ENCODE measurements around the gene EPB41L1. TPM values are rescaled to one million over a fixed set of nuclear protein-coding genes. Genes with fewer than 3 reads are reported as not detected.
"Not testable (repeated sequence)": the region's sequence is repeated elsewhere in the genome, so short reads cannot be mapped to it uniquely, and the experiment has no call there.

EPB41L1 gene
- total RNA-seq, 3 donors from 2014 or later, result 0.22 to 0.50 (median 0.33) TPM

GRCh38 chr20:36135821-36136220 is 18.7 kb upstream of the EPB41L1 start:
- DNase-seq (no peak), ATAC-seq (no peak)
- H3K27me3 Mint-ChIP-seq (ENCODE audit: low read depth), result peaks cover 2% of the 10 kb centered on the region
- no peaks in the 10 kb centered on the region for H3K4me1 Mint-ChIP-seq (ENCODE audit: low read depth)
- no peaks in the 10 kb centered on the region for H3K36me3 Mint-ChIP-seq (ENCODE audit: insufficient read depth)
- H3K9me3 Mint-ChIP-seq, result no peaks in the 10 kb centered on the region
- H3K4me3 Mint-ChIP-seq, result no peak overlapping the region

GRCh38 chr20:36137313-36137712 is 17.2 kb upstream of the EPB41L1 start:
- not testable (repeated sequence) for H3K4me1 Mint-ChIP-seq (ENCODE audit: low read depth)

GRCh38 chr20:36141310-36141709 is 13.2 kb upstream of the EPB41L1 start:
- no peak overlapping the region for H3K4me3 Mint-ChIP-seq
- H3K4me1 Mint-ChIP-seq (ENCODE audit: low read depth), result peaks cover 5% of the 10 kb centered on the region
- no peak for ATAC-seq

More at GRCh38 chr20:36137313-36137712, 17.2 kb upstream of the EPB41L1 start:
- H3K9me3 Mint-ChIP-seq; H3K4me3 Mint-ChIP-seq; ATAC-seq; H3K36me3 Mint-ChIP-seq (ENCODE audit: insufficient read depth); DNase-seq; H3K27me3 Mint-ChIP-seq (ENCODE audit: low read depth): not testable (repeated sequence)

GRCh38 chr20:36144336-36144735 is 10.2 kb upstream of the EPB41L1 start:
- Mint-ChIP-seq H3K4me3 (no peak overlapping the region), H3K4me1 (ENCODE audit: low read depth) (peaks cover 5% of the 10 kb centered on the region), H3K9me3 (no peaks in the 10 kb centered on the region), H3K27me3 (ENCODE audit: low read depth) (peaks cover 28% of the 10 kb centered on the region), H3K36me3 (ENCODE audit: insufficient read depth) (no peaks in the 10 kb centered on the region)
- ATAC-seq, result no peak
- DNase-seq, result no peak

More at GRCh38 chr20:36141310-36141709, 13.2 kb upstream of the EPB41L1 start:
- no peak for DNase-seq
- Mint-ChIP-seq H3K36me3 (ENCODE audit: insufficient read depth) (no peaks in the 10 kb centered on the region), H3K9me3 (no peaks in the 10 kb centered on the region), H3K27me3 (ENCODE audit: low read depth) (peaks cover 23% of the 10 kb centered on the region)

GRCh38 chr20:36145877-36146707 is 8.4 kb upstream of the EPB41L1 start:
- Mint-ChIP-seq H3K4me1 (ENCODE audit: low read depth) (peaks cover 5% of the 10 kb centered on the region), H3K36me3 (ENCODE audit: insufficient read depth) (no peaks in the 10 kb centered on the region), H3K27me3 (ENCODE audit: low read depth) (peaks cover 28% of the 10 kb centered on the region), H3K9me3 (no peaks in the 10 kb centered on the region), H3K4me3 (no peak overlapping the region)
- no peak for ATAC-seq
- no peak for DNase-seq

GRCh38 chr20:36147690-36148089 is 6.8 kb upstream of the EPB41L1 start:
- Mint-ChIP-seq H3K9me3 (no peaks in the 10 kb centered on the region), H3K4me1 (ENCODE audit: low read depth) (peaks cover 5% of the 10 kb centered on the region), H3K4me3 (no peak overlapping the region), H3K27me3 (ENCODE audit: low read depth) (peaks cover 32% of the 10 kb centered on the region), H3K36me3 (ENCODE audit: insufficient read depth) (no peaks in the 10 kb centered on the region)
- ATAC-seq (no peak), DNase-seq (no peak)

GRCh38 chr20:36148439-36148838 is 6.1 kb upstream of the EPB41L1 start:
- Mint-ChIP-seq H3K27me3 (ENCODE audit: low read depth) (peaks cover 36% of the 10 kb centered on the region), H3K36me3 (ENCODE audit: insufficient read depth) (no peaks in the 10 kb centered on the region), H3K4me1 (ENCODE audit: low read depth) (peaks cover 1% of the 10 kb centered on the region), H3K4me3 (no peak overlapping the region), H3K9me3 (no peaks in the 10 kb centered on the region)
- ATAC-seq (no peak), DNase-seq (no peak)

GRCh38 chr20:36149012-36149411 is 5.5 kb upstream of the EPB41L1 start:
- DNase-seq (no peak), ATAC-seq (no peak)
- Mint-ChIP-seq H3K27me3 (ENCODE audit: low read depth) (peaks cover 37% of the 10 kb centered on the region), H3K9me3 (no peaks in the 10 kb centered on the region), H3K36me3 (ENCODE audit: insufficient read depth) (no peaks in the 10 kb centered on the region), H3K4me3 (no peak overlapping the region), H3K4me1 (ENCODE audit: low read depth) (peaks cover 1% of the 10 kb centered on the region)

GRCh38 chr20:36149469-36149868 is 5.1 kb upstream of the EPB41L1 start:
- Mint-ChIP-seq H3K9me3 (no peaks in the 10 kb centered on the region), H3K36me3 (ENCODE audit: insufficient read depth) (no peaks in the 10 kb centered on the region), H3K27me3 (ENCODE audit: low read depth) (peaks cover 33% of the 10 kb centered on the region), H3K4me3 (no peak overlapping the region), H3K4me1 (ENCODE audit: low read depth) (peaks cover 1% of the 10 kb centered on the region)
- no peak for DNase-seq
- no peak for ATAC-seq

GRCh38 chr20:36150489-36150846 is 4.1 kb upstream of the EPB41L1 start:
- Mint-ChIP-seq H3K36me3 (ENCODE audit: insufficient read depth) (no peaks in the 10 kb centered on the region), H3K27me3 (ENCODE audit: low read depth) (peaks cover 36% of the 10 kb centered on the region), H3K4me3 (no peak overlapping the region), H3K9me3 (no peaks in the 10 kb centered on the region), H3K4me1 (ENCODE audit: low read depth) (peaks cover 5% of the 10 kb centered on the region)
- ATAC-seq (no peak), DNase-seq (no peak)

GRCh38 chr20:36150847-36151539 is 3.5 kb upstream of the EPB41L1 start:
- DNase-seq (no peak), ATAC-seq (no peak)
- Mint-ChIP-seq H3K27me3 (ENCODE audit: low read depth) (peaks cover 36% of the 10 kb centered on the region), H3K9me3 (no peaks in the 10 kb centered on the region), H3K36me3 (ENCODE audit: insufficient read depth) (no peaks in the 10 kb centered on the region), H3K4me1 (ENCODE audit: low read depth) (peaks cover 4% of the 10 kb centered on the region), H3K4me3 (no peak overlapping the region)

- Mint-ChIP-seq H3K9me3 (no peaks in the 10 kb centered on the region), H3K36me3 (ENCODE audit: insufficient read depth) (no peaks in the 10 kb centered on the region), H3K27me3 (ENCODE audit: low read depth) (peaks cover 36% of the 10 kb centered on the region), H3K4me1 (ENCODE audit: low read depth) (peaks cover 9% of the 10 kb centered on the region), H3K4me3 (no peak overlapping the region)
- no peak for ATAC-seq
- DNase-seq, result no peak
Measured at GRCh38 chr20:36152261-36152660, 2.3 kb upstream of the EPB41L1 start.

GRCh38 chr20:36153204-36153603 is 1.3 kb upstream of the EPB41L1 start:
- H3K4me3 Mint-ChIP-seq, result no peak overlapping the region
- no peaks in the 10 kb centered on the region for H3K36me3 Mint-ChIP-seq (ENCODE audit: insufficient read depth)
- H3K4me1 Mint-ChIP-seq (ENCODE audit: low read depth), result peaks cover 9% of the 10 kb centered on the region
- H3K9me3 Mint-ChIP-seq, result no peaks in the 10 kb centered on the region
- DNase-seq (no peak), ATAC-seq (no peak)
- H3K27me3 Mint-ChIP-seq (ENCODE audit: low read depth), result peaks cover 36% of the 10 kb centered on the region

- H3K4me1 Mint-ChIP-seq (ENCODE audit: low read depth), result peaks cover 9% of the 10 kb centered on the region
- H3K4me3 Mint-ChIP-seq, result peak overlapping the region; percentile 26
- ATAC-seq (peak; percentile 63 to 78), DNase-seq (peak; percentile 22)
- H3K9me3 Mint-ChIP-seq, result no peaks in the 10 kb centered on the region
- peaks cover 35% of the 10 kb centered on the region for H3K27me3 Mint-ChIP-seq (ENCODE audit: low read depth)
- no peaks in the 10 kb centered on the region for H3K36me3 Mint-ChIP-seq (ENCODE audit: insufficient read depth)
Measured at GRCh38 chr20:36153736-36154699, 522 bp upstream of the EPB41L1 start.

All from activated T-cell treated with anti-CD3 and anti-CD28 coated beads, Interleukin-2, amount 50 U/mL, for 4 hours (primary cell).